GM23338 (cell line): ENCODE data around the gene MGME1.

Source experiments
- EZH2 ChIP-seq: fragments of 200-600 bp; sonication (generic); IDR thresholded peaks from one replicate; pipeline ENCODE4 v1.8.0; 2017; ENCODE audit warnings: antibody characterized with exemption, mild to moderate bottlenecking, low read depth; ENCODE audit not compliant: unreplicated experiment
- EZH2phosphoT487 ChIP-seq: fragments of 200-600 bp; sonication (generic); IDR thresholded peaks from one replicate; pipeline ENCODE4 v1.8.1; 2018; ENCODE audit warnings: antibody characterized with exemption; ENCODE audit not compliant: unreplicated experiment
- POLR2AphosphoS5 ChIP-seq: IDR thresholded peaks from 2 replicates; pipeline ENCODE4 v1.6.1; 2016; ENCODE audit warnings: antibody characterized with exemption, low read depth
- TF ChIP-seq, protein P1 (sequence below), 2 experiments: fragments of 200-600 bp in 1 of 2; sonication (generic) in 1 of 2; conservative IDR thresholded peaks; 2 replicates each; pipeline versions ENCODE4 v1.5.1 to v1.6.1; 2016 to 2017; ENCODE audit warnings: antibody characterized with exemption in 2 of 2, low read depth in 2 of 2, mild to moderate bottlenecking in 2 of 2, moderate library complexity in 1 of 2
- TF ChIP-seq, protein P2 (sequence below): IDR thresholded peaks from 2 replicates; pipeline ENCODE4 v1.6.1; 2016; ENCODE audit warnings: antibody characterized with exemption

DNA sequence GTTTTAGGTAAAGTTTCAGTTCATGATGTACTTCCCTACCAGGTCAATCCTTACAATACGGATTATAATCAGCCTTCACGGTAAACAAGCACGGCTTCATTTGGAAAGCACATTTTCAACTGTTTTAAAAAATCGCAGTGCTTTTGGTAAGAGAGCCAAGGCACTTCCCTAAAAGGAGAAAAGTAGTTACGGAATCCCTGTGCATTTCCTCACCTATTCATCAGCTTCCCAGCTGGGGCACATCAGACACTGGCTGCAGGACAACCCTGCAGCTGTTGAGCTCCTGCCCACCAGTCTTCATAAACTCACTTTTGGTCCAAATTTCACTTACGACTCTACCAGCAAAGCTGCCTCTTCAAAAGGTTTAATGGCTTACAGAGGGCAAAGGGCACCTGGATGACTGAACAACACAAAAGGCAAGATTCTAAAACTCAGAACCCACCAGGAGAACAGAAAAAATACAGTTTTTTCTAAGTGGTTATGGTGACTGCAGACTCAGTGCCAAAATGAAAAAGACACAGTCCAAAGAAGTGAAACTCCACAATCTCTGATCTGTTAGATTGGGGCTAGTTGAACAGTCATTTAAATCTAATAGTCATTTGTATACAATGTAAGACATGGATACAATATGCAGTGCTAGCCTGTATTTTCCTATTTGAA lies 7.8 kb upstream of the MGME1 start:
- TF ChIP-seq POLR2AphosphoS5 (no peak), EZH2 (no peak), EZH2phosphoT487 (no peak)
- TF ChIP-seq, protein P1, sequence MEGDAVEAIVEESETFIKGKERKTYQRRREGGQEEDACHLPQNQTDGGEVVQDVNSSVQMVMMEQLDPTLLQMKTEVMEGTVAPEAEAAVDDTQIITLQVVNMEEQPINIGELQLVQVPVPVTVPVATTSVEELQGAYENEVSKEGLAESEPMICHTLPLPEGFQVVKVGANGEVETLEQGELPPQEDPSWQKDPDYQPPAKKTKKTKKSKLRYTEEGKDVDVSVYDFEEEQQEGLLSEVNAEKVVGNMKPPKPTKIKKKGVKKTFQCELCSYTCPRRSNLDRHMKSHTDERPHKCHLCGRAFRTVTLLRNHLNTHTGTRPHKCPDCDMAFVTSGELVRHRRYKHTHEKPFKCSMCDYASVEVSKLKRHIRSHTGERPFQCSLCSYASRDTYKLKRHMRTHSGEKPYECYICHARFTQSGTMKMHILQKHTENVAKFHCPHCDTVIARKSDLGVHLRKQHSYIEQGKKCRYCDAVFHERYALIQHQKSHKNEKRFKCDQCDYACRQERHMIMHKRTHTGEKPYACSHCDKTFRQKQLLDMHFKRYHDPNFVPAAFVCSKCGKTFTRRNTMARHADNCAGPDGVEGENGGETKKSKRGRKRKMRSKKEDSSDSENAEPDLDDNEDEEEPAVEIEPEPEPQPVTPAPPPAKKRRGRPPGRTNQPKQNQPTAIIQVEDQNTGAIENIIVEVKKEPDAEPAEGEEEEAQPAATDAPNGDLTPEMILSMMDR (conservative IDR thresholded peaks at IDR 0.05; ENCODE audit: low read depth in 2 of 2), result no peak
- TF ChIP-seq, protein P2, sequence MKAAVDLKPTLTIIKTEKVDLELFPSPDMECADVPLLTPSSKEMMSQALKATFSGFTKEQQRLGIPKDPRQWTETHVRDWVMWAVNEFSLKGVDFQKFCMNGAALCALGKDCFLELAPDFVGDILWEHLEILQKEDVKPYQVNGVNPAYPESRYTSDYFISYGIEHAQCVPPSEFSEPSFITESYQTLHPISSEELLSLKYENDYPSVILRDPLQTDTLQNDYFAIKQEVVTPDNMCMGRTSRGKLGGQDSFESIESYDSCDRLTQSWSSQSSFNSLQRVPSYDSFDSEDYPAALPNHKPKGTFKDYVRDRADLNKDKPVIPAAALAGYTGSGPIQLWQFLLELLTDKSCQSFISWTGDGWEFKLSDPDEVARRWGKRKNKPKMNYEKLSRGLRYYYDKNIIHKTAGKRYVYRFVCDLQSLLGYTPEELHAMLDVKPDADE, result no peak
